HepG2 (cell line): ENCODE measurements around the gene CTU2.

ENCODE experiments used
- BRCA1 ChIP-seq: sonication (generic); formaldehyde crosslinking; IDR thresholded peaks from 2 replicates; pipeline ENCODE4 v1.4.0; 2020; ENCODE audit warnings: missing genetic modification reagents
- FOXJ3 ChIP-seq: sonication (generic); formaldehyde crosslinking; IDR thresholded peaks from 2 replicates; pipeline ENCODE4 v1.4.0; 2020; ENCODE audit warnings: missing genetic modification reagents, mild to moderate bottlenecking, borderline replicate concordance
- GTF2F1 ChIP-seq: fragments of 150-350 bp; IDR thresholded peaks from 2 replicates; pipeline ENCODE4 v1.6.1; 2014; ENCODE audit warnings: low read length
- JARID2 ChIP-seq: sonication (generic); formaldehyde crosslinking; IDR thresholded peaks from 2 replicates; pipeline ENCODE4 v1.8.1; 2023; ENCODE audit warnings: missing genetic modification reagents, inconsistent platforms; ENCODE audit not compliant: insufficient replicate concordance
- MTA3 ChIP-seq: sonication (generic); formaldehyde crosslinking; IDR thresholded peaks from 2 replicates; pipeline ENCODE4 v1.4.0; 2020; ENCODE audit warnings: missing genetic modification reagents
- ZBTB7A ChIP-seq: sonication (generic); formaldehyde crosslinking; IDR thresholded peaks from 2 replicates; pipeline ENCODE4 v1.8.0; 2022; ENCODE audit warnings: mild to moderate bottlenecking, missing genetic modification reagents
- ZFP82 ChIP-seq: sonication (generic); formaldehyde crosslinking; IDR thresholded peaks from 2 replicates; pipeline ENCODE4 v1.5.1; 2020; ENCODE audit warnings: mild to moderate bottlenecking, missing genetic modification reagents, borderline replicate concordance
- ZNF138 ChIP-seq: sonication (generic); formaldehyde crosslinking; IDR thresholded peaks from 2 replicates; pipeline ENCODE4 v1.5.0; 2020; ENCODE audit warnings: mild to moderate bottlenecking, low read depth, missing genetic modification reagents
- TF ChIP-seq, protein P1 (sequence below): sonication (generic); formaldehyde crosslinking; IDR thresholded peaks from 2 replicates; pipeline ENCODE4 v1.8.0; 2022; ENCODE audit warnings: mild to moderate bottlenecking, missing genetic modification reagents
- TF ChIP-seq, protein P2 (sequence below): sonication (generic); formaldehyde crosslinking; IDR thresholded peaks from 2 replicates; pipeline ENCODE4 v1.5.0; 2020; ENCODE audit warnings: missing genetic modification reagents
- TF ChIP-seq, protein P3 (sequence below): sonication (generic); formaldehyde crosslinking; IDR thresholded peaks from 2 replicates; pipeline ENCODE4 v1.5.0; 2020; ENCODE audit warnings: mild to moderate bottlenecking, missing genetic modification reagents, moderate library complexity
- TF ChIP-seq, protein P4 (sequence below): sonication (generic); formaldehyde crosslinking; conservative IDR thresholded peaks from 2 replicates; pipeline ENCODE4 v1.8.0; 2022; ENCODE audit warnings: mild to moderate bottlenecking, moderate library complexity, missing genetic modification reagents

DNA sequence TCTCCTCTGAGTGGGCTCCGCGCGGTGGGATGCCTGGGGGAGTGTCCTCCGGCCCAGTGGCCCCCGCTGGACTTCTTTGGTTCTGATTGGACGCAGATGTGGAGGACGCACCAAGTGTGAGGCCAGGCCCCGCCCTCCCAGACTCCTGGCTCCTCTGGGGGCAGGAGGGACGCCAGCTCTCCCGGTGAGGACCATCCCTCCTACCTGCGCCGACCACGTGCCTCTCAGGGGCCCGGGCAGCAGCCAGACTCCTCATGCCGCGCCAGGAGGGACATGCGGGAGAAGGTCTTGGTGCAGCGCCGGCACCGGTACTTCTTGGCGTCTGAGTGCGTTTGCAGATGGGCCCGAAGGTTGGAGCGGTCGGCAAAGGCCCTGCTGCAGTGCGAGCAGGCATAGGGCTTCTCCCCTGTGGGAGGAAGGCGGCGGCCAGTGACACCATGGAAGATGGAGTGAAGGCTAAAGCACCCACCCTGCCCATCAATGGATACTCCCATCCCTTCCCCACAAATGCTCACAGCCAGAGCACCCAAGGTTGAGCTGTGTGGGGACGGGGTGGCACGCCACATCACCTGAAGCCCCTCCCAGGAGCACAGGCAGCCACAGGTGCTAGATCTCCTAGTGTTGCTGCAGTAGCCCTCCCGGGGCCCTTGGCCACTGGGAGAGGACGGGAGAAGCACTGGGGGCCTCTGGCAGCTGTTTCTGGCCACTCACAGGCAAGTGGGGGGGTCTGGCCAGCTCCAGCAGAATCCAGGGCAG is 27.9 kb upstream of the CTU2 start:
- TF ChIP-seq ZNF138 (CRISPR knock-in tag) = no peak
- TF ChIP-seq, protein P1, sequence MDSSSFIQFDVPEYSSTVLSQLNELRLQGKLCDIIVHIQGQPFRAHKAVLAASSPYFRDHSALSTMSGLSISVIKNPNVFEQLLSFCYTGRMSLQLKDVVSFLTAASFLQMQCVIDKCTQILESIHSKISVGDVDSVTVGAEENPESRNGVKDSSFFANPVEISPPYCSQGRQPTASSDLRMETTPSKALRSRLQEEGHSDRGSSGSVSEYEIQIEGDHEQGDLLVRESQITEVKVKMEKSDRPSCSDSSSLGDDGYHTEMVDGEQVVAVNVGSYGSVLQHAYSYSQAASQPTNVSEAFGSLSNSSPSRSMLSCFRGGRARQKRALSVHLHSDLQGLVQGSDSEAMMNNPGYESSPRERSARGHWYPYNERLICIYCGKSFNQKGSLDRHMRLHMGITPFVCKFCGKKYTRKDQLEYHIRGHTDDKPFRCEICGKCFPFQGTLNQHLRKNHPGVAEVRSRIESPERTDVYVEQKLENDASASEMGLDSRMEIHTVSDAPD (CRISPR knock-in tag) = no peak
- TF ChIP-seq BRCA1 (CRISPR knock-in tag) = no peak
- TF ChIP-seq, protein P2, sequence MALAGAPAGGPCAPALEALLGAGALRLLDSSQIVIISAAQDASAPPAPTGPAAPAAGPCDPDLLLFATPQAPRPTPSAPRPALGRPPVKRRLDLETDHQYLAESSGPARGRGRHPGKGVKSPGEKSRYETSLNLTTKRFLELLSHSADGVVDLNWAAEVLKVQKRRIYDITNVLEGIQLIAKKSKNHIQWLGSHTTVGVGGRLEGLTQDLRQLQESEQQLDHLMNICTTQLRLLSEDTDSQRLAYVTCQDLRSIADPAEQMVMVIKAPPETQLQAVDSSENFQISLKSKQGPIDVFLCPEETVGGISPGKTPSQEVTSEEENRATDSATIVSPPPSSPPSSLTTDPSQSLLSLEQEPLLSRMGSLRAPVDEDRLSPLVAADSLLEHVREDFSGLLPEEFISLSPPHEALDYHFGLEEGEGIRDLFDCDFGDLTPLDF (CRISPR knock-in tag) = no peak
- TF ChIP-seq, protein P3, sequence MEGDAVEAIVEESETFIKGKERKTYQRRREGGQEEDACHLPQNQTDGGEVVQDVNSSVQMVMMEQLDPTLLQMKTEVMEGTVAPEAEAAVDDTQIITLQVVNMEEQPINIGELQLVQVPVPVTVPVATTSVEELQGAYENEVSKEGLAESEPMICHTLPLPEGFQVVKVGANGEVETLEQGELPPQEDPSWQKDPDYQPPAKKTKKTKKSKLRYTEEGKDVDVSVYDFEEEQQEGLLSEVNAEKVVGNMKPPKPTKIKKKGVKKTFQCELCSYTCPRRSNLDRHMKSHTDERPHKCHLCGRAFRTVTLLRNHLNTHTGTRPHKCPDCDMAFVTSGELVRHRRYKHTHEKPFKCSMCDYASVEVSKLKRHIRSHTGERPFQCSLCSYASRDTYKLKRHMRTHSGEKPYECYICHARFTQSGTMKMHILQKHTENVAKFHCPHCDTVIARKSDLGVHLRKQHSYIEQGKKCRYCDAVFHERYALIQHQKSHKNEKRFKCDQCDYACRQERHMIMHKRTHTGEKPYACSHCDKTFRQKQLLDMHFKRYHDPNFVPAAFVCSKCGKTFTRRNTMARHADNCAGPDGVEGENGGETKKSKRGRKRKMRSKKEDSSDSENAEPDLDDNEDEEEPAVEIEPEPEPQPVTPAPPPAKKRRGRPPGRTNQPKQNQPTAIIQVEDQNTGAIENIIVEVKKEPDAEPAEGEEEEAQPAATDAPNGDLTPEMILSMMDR (CRISPR knock-in tag) = no peak
- no peak for TF ChIP-seq GTF2F1
- TF ChIP-seq, protein P4, sequence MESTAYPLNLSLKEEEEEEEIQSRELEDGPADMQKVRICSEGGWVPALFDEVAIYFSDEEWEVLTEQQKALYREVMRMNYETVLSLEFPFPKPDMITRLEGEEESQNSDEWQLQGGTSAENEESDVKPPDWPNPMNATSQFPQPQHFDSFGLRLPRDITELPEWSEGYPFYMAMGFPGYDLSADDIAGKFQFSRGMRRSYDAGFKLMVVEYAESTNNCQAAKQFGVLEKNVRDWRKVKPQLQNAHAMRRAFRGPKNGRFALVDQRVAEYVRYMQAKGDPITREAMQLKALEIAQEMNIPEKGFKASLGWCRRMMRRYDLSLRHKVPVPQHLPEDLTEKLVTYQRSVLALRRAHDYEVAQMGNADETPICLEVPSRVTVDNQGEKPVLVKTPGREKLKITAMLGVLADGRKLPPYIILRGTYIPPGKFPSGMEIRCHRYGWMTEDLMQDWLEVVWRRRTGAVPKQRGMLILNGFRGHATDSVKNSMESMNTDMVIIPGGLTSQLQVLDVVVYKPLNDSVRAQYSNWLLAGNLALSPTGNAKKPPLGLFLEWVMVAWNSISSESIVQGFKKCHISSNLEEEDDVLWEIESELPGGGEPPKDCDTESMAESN (CRISPR knock-in tag) = 0 out of 2 replicates have a peak, but pooled peaks have one; percentile 42
- no peak for TF ChIP-seq ZFP82
- TF ChIP-seq ZBTB7A = no peak
- no peak for TF ChIP-seq FOXJ3 (CRISPR knock-in tag)
- TF ChIP-seq JARID2 (CRISPR knock-in tag) = no peak
- no peak for TF ChIP-seq MTA3 (CRISPR knock-in tag)
